IPS DF 4.7 (cell line): Measurements from ENCODE around the gene PUS3.
"Not testable (repeated sequence)": the region's sequence is repeated elsewhere in the genome, so short reads cannot be mapped to it uniquely, and the experiment has no call there.

Experiments used
- DNase-seq: peaks from one replicate; pipeline ENCODE4 v3.0.0-alpha.2; 2013; ENCODE audit warnings: low spot score; ENCODE audit errors: extremely low read depth

Gene PUS3

GRCh38 chr11:125872138-125872491, 30.9 kb downstream of the PUS3 start:
- DNase-seq: no peak

GRCh38 chr11:125871391-125872137, 31.4 kb downstream of the PUS3 start:
- peak; percentile 53 for DNase-seq

DNA sequence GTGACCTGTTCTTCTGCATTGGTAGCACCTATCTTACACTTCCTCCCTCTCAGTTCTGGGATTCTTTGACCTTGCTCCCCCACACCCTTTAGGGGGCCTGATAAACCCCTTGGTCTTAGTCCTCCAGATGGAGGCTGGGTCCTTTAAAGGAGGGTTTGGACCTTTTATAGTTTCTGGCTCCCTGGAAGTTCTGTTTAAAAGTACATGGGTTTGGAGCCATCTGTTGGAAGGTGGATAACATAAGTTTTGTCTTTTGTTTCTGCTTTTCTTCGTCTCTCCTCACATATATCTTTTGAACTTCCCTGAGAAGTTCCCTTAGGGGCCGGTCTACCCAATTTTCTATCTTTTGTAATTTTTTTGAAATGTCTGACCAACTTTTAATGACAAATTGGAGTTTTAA, 33.5 kb downstream of the PUS3 start:
- DNase-seq: no peak

GRCh38 chr11:125865354-125865753, 37.7 kb downstream of the PUS3 start:
- DNase-seq: not testable (repeated sequence)

DNA sequence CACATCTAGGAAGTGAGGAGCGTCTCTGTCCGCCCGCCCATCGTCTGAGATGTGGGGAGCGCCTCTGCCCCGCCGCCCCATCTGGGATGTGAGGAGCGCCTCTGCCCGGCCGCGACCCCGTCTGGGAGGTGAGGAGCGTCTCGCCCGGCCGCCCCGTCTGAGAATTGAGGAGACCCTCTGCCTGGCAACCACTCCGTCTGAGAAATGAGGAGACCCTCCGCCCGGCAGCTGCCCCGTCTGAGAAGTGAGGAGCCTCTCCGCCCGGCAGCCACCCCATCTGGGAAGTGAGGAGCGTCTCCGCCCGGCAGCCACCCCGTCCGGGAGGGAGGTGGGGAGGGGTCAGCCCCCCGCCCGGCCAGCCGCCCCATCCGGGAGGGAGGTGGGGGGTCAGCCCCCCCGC, 40.2 kb downstream of the PUS3 start:
- DNase-seq: not testable (repeated sequence)

GRCh38 chr11:125857670-125858069, 45.3 kb downstream of the PUS3 start:
- not testable (repeated sequence) for DNase-seq

GRCh38 chr11:125846188-125846587, 56.8 kb downstream of the PUS3 start:
- no peak for DNase-seq
